GM19238 (cell line): ENCODE measurements around the gene ETS1.
A peak's percentile ranks its signal among the peaks of the same experiment; 100 is the strongest.

Experiments
- DNase-seq: peaks from one replicate; pipeline ENCODE4 v3.0.0; 2011; ENCODE audit warnings: low spot score; ENCODE audit not compliant: insufficient read length

ETS1 gene

DNA sequence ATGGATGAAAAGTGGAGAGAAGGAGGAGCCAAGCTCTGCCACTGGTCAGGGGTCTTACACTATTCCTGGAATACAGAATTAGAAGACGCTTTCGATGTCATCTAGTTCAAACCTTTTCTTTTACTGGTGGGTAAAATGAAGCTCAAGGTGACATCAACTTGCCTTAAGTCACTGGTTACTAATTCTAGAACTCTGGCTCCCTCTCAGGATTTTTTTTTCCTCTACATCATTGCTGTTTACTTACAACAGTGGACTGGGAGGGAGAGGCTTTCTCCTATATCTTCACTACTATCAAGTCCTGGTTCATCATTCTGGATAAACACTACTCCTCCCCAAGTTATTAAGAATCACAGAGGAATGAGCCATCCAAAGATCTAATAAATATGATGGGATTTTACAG lies 82.9 kb downstream of the ETS1 start:
- no peak for DNase-seq

DNA sequence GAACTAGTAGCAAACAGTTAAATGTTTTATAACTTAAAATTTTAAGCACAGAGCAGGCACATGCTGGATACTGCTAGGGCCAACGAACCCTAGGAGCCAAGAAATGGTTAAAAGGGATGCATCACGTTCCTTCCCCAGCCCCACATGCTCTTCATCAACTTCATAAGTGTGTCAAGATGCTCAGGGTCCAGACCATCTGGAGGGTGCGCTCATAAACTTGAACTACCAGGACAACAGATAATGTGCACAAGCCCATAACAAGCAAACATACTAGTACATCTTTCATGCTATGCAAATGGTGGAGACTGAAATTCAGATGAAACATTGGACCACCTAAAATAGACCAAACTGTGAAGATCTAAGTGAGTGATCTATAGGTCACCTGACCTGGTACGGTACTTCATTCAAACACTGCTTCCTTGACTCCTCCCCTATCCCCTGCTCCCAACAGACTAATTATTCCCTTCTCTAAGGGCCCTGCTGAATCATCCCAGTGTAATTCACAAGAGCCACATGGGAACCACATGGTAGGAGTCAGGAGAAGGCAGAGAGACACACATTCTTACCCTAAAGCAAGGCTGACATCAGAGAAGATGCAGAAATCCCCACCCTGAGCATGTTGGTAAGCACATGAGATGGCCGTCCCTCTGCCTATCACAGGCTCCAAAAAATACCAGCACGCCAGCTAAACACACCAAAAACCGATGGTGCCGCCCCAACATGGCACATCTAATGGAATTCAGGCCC lies 83.9 kb downstream of the ETS1 start:
- no peak for DNase-seq

DNA sequence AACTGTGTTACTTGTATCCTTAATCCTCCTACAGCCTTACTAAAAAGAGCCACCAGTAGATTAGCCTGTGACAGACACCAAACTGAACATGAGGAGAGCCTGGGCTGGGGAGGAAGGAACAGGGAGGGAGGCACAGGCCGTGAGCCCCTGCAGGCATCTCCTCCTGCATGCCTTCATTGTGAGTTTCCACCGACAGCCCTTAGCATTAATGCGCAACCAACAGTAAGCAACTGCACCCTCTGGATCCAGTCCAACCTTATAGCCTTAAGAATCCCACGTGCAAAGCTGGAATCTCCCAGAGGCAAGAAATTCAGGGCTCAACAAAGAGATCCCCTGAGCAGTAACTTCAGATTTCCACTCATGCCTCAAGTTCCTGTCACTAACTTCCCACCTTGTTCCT lies 84.6 kb downstream of the ETS1 start:
- no peak for DNase-seq

DNA sequence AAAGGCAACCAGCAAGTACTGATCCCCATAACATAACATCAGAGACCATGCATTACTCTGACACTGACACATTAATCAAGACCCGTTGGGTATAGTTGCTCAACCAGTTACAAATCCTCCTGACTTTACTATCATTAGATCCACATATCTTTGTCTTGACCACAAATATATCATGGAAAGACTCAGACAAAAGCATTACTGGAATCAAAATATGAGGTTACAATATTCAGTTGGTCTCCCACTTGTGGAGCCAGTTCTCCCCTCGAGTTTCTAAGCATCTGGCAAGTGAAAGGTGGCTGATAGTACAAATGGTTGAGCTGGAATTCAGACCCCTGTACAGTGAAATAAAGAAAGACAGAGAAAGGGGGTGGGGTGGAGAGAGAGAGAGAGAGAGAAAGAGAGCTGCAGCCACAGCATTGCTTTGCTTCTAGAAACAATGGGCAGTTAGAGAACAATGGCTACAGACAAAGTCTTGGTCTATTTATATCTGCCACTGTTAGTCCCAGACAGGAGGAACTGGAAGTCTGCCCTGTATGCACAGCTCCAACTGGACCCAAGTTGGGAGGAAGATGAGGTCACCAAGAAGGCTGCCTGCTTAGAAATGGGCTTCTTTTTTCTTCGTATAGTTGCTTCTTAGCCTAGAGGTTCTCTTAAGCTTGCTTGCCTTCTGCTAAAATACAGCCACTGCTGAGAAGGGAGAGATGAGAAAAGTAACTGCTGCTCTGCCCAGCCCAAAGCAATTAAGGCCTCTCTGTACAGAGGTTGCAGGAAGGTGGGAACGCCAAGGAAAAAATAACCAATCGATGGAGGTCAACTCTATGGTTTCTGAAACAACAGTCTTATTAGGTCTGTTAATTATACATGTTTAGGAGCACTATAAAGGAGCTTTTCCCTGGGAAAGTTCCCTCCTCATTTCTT lies 85.5 kb downstream of the ETS1 start:
- DNase-seq, result no peak

DNA sequence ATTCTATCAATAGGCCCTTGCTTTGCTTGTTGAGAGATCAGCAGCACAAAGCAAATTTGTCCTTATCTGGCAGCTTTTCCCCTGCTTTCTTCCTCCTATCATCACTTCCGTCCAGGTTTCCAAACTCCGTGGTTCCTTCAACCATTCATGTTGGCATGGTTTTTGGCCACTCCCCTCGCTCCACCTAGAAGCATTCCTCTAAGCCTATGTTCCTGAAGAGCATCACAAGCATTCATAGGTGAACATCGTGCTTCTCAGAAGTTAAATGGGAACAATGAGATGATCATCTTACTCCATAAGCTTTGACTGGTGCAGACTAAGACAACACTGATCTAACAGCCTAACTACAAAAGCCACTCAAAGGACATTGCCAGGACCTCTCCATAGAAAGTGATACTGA lies 86.3 kb downstream of the ETS1 start:
- no peak for DNase-seq

DNA sequence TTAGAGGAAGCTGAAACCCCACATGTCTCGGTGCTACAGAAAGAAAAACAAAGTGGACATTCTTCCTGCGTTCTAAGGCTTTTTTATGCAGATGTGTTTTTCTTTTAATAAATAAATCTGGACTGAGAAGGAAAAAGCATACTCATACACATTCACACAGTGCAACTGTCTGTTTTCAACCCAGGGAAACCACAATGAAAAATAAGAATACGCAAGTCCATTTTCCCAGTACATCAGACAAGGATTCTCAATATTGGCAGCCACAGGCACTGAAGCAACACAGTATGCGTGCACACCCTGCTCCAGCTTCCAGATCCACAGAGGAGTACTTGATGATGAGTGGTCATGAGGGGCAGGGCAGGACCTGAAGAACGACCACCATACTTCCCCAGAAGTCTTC lies 86.9 kb downstream of the ETS1 start:
- DNase-seq, result no peak

GRCh38 chr11:128499613-128500253 lies 87.6 kb downstream of the ETS1 start:
- DNase-seq, result no peak

- DNase-seq, result no peak
Measured at GRCh38 chr11:128498721-128499245, 88.6 kb downstream of the ETS1 start.

DNA sequence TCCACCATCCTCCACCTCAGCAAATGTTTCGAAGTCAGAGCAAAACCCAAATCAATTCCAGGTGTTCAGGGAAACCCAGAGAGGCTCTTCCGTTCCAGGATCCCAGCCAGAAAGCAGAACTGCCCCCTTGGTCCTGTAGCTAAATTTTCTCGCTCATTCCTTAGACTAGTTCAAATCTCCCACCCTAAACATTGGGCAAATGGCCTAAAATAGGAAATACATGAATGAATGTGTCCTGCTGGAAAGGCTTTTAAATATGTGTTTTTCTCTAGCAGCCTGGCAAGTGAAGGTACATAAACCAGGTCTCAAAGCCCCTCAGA lies 89.6 kb downstream of the ETS1 start:
- no peak for DNase-seq

GRCh38 chr11:128497061-128497775 lies 90.1 kb downstream of the ETS1 start:
- DNase-seq, result peak; percentile 36

DNA sequence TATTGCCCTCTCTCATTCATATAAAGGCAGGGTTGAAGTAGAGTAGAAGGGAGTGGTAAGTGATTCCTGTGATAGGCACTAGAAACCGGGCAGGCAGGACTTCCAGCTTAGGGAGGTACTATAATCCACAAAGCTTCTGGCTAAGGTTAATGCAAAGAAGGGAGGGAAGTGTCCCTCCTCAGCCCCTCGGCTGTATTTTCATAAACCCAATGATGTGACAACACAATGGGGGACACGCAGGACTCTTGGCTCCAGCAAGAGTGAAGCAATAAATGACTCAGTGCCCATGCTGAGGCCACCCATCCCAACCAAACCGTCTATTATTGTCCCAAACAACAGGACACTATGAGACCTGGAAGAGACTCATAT lies 90.7 kb downstream of the ETS1 start:
- no peak for DNase-seq

- no peak for DNase-seq
Measured at GRCh38 chr11:128496249-128496648, 91.1 kb downstream of the ETS1 start.

DNA sequence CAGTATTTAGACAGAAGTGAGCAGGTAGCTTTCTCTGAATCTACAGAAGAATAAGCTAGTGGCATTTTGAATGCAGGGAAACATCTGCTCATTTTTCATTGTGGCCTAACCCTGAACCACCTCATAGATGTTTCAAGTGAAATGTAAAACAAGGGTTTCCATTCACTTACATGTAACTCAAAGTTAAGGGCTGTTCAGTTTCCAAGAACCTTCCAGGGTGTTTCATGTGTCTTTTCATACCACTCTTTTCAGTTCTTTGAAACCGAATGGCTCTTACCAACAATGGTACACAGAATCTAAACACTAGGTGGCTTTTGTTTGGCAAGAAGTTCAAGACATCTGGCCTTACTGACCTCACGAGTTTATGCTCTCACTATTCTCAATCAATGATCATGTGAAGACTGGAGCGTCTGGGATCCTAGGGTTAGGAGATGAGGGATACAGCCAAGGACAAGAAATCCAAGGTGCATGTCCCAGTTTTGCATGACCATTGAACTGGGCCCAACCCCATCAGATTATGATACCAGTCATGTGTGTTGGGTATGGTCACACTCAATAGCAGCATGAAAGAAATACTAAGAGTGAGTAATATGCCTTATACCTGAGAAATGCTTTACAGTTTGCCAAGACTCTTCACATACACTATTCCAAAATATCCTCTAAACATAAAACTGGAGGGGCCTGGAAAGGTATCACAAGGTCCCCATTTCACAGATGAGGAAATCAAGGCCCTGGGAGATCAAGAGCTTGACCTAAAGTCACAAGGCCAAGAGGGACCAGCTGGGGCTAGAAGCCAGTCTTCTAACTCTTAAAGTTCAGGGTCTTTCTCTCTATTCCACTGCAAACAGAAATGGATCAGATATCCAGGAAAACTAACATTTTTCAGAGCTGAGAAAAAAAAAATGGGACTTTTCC lies 92.7 kb downstream of the ETS1 start:
- DNase-seq, result no peak

GRCh38 chr11:128493570-128493965 lies 93.8 kb downstream of the ETS1 start:
- no peak for DNase-seq

- DNase-seq, result no peak
Measured at GRCh38 chr11:128492903-128493569, 94.3 kb downstream of the ETS1 start.

GRCh38 chr11:128492461-128492860 lies 94.9 kb downstream of the ETS1 start:
- no peak for DNase-seq

DNA sequence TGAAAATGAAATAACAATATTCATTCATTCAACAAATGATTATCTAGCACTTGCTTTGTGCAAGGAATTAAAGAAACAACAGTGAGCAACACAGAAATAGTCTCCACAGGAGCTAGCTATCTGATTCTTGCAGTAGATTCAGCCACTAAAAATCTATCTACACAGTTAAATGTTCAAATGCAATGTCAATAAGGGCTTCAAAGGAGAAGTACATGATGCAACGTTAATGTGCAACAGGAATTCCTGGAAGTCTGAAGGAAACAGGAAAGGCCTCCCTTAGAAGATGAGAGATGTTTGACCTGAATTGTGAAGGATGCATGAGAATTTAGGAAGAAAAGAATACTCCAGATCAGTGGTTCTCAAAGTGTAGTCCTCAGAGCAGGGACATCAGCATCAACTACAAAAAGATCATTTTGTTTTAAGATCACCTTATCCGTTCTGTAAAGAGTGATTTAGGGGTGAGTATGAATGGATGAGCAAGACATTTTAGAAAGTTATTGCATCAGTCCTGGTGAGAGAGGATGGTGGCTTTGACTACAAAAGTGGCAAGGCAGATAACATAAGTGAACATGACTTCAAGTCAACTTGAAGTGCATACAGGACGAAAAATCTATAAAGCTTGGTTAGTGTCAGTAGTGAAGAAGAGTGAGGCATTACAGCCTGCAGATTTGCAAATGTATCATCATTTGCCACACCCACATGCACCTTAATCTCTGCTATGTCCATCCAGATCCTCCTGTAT lies 96.0 kb downstream of the ETS1 start:
- no peak for DNase-seq

GRCh38 chr11:128490092-128490491 lies 97.3 kb downstream of the ETS1 start:
- DNase-seq, result no peak

DNA sequence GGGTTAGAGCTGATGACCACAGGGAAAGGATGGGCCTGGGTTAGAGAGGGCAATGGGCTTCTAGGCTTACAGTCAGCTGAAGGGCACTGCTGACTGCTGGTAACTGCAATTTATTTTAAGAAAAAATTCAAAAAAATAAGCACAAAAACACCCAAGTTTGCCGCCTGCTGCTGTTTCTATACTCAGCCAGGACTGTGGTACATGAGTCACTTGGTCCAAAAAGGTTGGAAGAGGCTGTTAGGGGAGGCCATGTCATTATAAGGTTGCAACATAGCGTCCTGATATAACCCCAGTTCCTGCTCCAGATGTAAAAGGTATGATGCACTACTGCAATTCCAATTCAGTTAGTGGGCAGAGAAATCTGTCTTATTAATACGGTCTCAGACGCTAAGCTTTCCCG lies 98.9 kb downstream of the ETS1 start:
- no peak for DNase-seq
